ENCODE results near the gene SIDT1.
A peak's percentile ranks its signal among the peaks of the same experiment; 100 is the strongest.

Gene SIDT1

GRCh38 chr3:113606539-113607218 is 74.3 kb downstream of the SIDT1 start:
- DNase-seq (ENCODE audit: low spot score in 2 of 2) = peak in 1 of 2 donors; percentile 38
- peak overlapping the region; percentile 41 for H3K27ac Mint-ChIP-seq (ENCODE audit: low read depth)
- ATAC-seq (replicated peaks; ENCODE audit: extremely low read depth, poor library complexity, severe bottlenecking) = peak; percentile 93
- H3K9me3 Mint-ChIP-seq = no peaks in the 10 kb centered on the region
- H3K36me3 Mint-ChIP-seq (ENCODE audit: insufficient read depth) = peaks cover 60% of the 10 kb centered on the region
- no peak overlapping the region for H3K4me3 Mint-ChIP-seq
- H3K4me1 Mint-ChIP-seq = peaks cover 18% of the 10 kb centered on the region
- no peaks in the 10 kb centered on the region for H3K27me3 Mint-ChIP-seq

- DNase-seq (ENCODE audit: low spot score in 2 of 2) = no peak
- Mint-ChIP-seq H3K4me1 (peaks cover 18% of the 10 kb centered on the region), H3K27me3 (no peaks in the 10 kb centered on the region), H3K27ac (ENCODE audit: low read depth) (peak overlapping the region; percentile 41), H3K36me3 (ENCODE audit: insufficient read depth) (peaks cover 61% of the 10 kb centered on the region), H3K9me3 (no peaks in the 10 kb centered on the region), H3K4me3 (no peak overlapping the region)
- ATAC-seq (replicated peaks; ENCODE audit: extremely low read depth, poor library complexity, severe bottlenecking) = peak; percentile 7
These were observed 74.9 kb downstream of the SIDT1 start for GRCh38 chr3:113607219-113607596.

GRCh38 chr3:113614402-113614801 is 82.0 kb downstream of the SIDT1 start:
- no peak for DNase-seq (ENCODE audit: low spot score in 2 of 2)
- H3K4me3 Mint-ChIP-seq = no peak overlapping the region
- no peak for ATAC-seq (replicated peaks; ENCODE audit: extremely low read depth, poor library complexity, severe bottlenecking)
- no peaks in the 10 kb centered on the region for H3K4me1 Mint-ChIP-seq
- H3K27me3 Mint-ChIP-seq = no peaks in the 10 kb centered on the region
- no peak overlapping the region for H3K27ac Mint-ChIP-seq (ENCODE audit: low read depth)
- H3K9me3 Mint-ChIP-seq = no peaks in the 10 kb centered on the region
- peaks cover 48% of the 10 kb centered on the region for H3K36me3 Mint-ChIP-seq (ENCODE audit: insufficient read depth)

- no peak overlapping the region for H3K27ac Mint-ChIP-seq (ENCODE audit: low read depth)
- no peak for DNase-seq (ENCODE audit: low spot score in 2 of 2)
- no peak for ATAC-seq (replicated peaks; ENCODE audit: extremely low read depth, poor library complexity, severe bottlenecking)
- H3K4me3 Mint-ChIP-seq = no peak overlapping the region
- no peaks in the 10 kb centered on the region for H3K4me1 Mint-ChIP-seq
- H3K36me3 Mint-ChIP-seq (ENCODE audit: insufficient read depth) = peaks cover 46% of the 10 kb centered on the region
- no peaks in the 10 kb centered on the region for H3K27me3 Mint-ChIP-seq
- no peaks in the 10 kb centered on the region for H3K9me3 Mint-ChIP-seq
These were observed 83.6 kb downstream of the SIDT1 start for GRCh38 chr3:113615976-113616375.

GRCh38 chr3:113617726-113618125 is 85.4 kb downstream of the SIDT1 start:
- Mint-ChIP-seq H3K27me3 (no peaks in the 10 kb centered on the region), H3K4me1 (no peaks in the 10 kb centered on the region), H3K27ac (ENCODE audit: low read depth) (no peak overlapping the region), H3K9me3 (no peaks in the 10 kb centered on the region), H3K4me3 (no peak overlapping the region), H3K36me3 (ENCODE audit: insufficient read depth) (peaks cover 43% of the 10 kb centered on the region)
- ATAC-seq (replicated peaks; ENCODE audit: extremely low read depth, poor library complexity, severe bottlenecking) (no peak), DNase-seq (ENCODE audit: low spot score in 2 of 2) (no peak)

DNA sequence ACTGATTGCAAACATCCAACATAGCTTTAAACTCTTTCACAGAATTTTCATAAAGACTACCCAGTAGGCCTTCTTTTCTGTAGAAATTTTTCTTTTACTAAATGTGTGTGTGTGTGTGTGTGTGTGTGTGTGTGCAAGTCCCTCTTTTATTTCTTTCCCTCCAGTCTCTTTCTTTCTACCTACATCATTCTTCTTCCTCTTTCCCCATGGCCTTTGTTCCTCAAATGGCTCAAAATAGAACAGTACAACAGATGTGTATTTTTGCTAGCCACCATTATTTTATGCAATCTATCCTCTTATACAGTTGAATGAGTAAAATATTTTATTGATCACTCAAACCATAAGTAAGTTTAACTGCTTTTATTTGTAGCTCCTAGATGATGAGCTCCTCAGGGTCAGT is 87.7 kb downstream of the SIDT1 start:
- H3K36me3 Mint-ChIP-seq (ENCODE audit: insufficient read depth) = peaks cover 54% of the 10 kb centered on the region
- H3K27me3 Mint-ChIP-seq = no peaks in the 10 kb centered on the region
- ATAC-seq (replicated peaks; ENCODE audit: extremely low read depth, poor library complexity, severe bottlenecking) (no peak), DNase-seq (ENCODE audit: low spot score in 2 of 2) (no peak)
- H3K27ac Mint-ChIP-seq (ENCODE audit: low read depth) = peak overlapping the region; percentile 52
- no peaks in the 10 kb centered on the region for H3K4me1 Mint-ChIP-seq
- H3K4me3 Mint-ChIP-seq = no peak overlapping the region
- H3K9me3 Mint-ChIP-seq = no peaks in the 10 kb centered on the region

DNA sequence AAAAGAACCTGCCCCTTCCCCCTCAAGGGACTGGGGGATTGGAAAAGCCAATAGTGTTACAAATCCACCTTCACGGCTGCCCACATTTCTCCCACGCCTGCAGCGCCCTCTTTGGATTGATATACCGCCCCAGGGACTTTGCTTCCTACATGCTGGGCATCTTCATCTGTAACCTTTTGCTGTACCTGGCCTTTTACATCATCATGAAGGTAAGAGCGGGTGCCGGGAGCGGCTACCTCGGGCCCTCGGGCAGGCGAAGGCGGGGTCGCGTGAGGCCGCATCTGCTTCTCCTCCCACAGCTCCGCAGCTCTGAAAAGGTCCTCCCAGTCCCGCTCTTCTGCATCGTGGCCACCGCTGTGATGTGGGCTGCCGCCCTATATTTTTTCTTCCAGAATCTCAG is 91.0 kb downstream of the SIDT1 start:
- ATAC-seq (replicated peaks; ENCODE audit: extremely low read depth, poor library complexity, severe bottlenecking) = no peak
- Mint-ChIP-seq H3K27ac (ENCODE audit: low read depth) (no peak overlapping the region), H3K9me3 (no peaks in the 10 kb centered on the region), H3K27me3 (no peaks in the 10 kb centered on the region), H3K36me3 (ENCODE audit: insufficient read depth) (peaks cover 62% of the 10 kb centered on the region), H3K4me3 (no peak overlapping the region), H3K4me1 (no peaks in the 10 kb centered on the region)
- no peak for DNase-seq (ENCODE audit: low spot score in 2 of 2)

DNA sequence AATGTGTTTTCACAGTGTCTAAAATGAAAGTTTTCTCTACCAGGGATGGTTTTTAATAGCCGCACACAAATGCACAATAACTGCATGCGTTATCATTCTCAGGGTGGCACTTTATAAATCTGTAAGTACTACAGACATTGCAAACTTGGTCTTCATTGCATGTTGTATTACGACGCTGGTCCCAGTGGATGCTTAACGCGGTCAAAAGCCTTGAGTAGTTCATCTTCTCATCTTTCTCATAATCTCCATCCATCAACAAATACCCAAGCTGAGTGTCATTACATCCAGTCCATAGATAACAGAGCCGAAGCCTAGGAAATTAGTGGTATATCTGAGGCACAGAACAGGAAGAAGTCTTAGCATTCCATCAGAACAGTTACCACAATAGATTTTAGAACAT is 91.5 kb downstream of the SIDT1 start:
- DNase-seq (ENCODE audit: low spot score in 2 of 2) (no peak), ATAC-seq (replicated peaks; ENCODE audit: extremely low read depth, poor library complexity, severe bottlenecking) (no peak)
- no peak overlapping the region for H3K4me3 Mint-ChIP-seq
- no peaks in the 10 kb centered on the region for H3K4me1 Mint-ChIP-seq
- H3K27ac Mint-ChIP-seq (ENCODE audit: low read depth) = no peak overlapping the region
- peaks cover 64% of the 10 kb centered on the region for H3K36me3 Mint-ChIP-seq (ENCODE audit: insufficient read depth)
- H3K27me3 Mint-ChIP-seq = no peaks in the 10 kb centered on the region
- H3K9me3 Mint-ChIP-seq = no peaks in the 10 kb centered on the region

GRCh38 chr3:113625834-113626233 is 93.5 kb downstream of the SIDT1 start:
- H3K27ac Mint-ChIP-seq (ENCODE audit: low read depth) = peak overlapping the region; percentile 41
- no peak overlapping the region for H3K4me3 Mint-ChIP-seq
- H3K4me1 Mint-ChIP-seq = no peaks in the 10 kb centered on the region
- ATAC-seq (replicated peaks; ENCODE audit: extremely low read depth, poor library complexity, severe bottlenecking) = no peak
- DNase-seq (ENCODE audit: low spot score in 2 of 2) = no peak
- H3K36me3 Mint-ChIP-seq (ENCODE audit: insufficient read depth) = peaks cover 62% of the 10 kb centered on the region
- no peaks in the 10 kb centered on the region for H3K27me3 Mint-ChIP-seq
- no peaks in the 10 kb centered on the region for H3K9me3 Mint-ChIP-seq

- peak overlapping the region; percentile 41 for H3K27ac Mint-ChIP-seq (ENCODE audit: low read depth)
- no peaks in the 10 kb centered on the region for H3K27me3 Mint-ChIP-seq
- H3K4me3 Mint-ChIP-seq = no peak overlapping the region
- no peaks in the 10 kb centered on the region for H3K9me3 Mint-ChIP-seq
- H3K36me3 Mint-ChIP-seq (ENCODE audit: insufficient read depth) = peaks cover 56% of the 10 kb centered on the region
- ATAC-seq (replicated peaks; ENCODE audit: extremely low read depth, poor library complexity, severe bottlenecking) = peak; percentile 43
- H3K4me1 Mint-ChIP-seq = no peaks in the 10 kb centered on the region
- DNase-seq (ENCODE audit: low spot score in 2 of 2) = no peak
These were observed 94.4 kb downstream of the SIDT1 start for GRCh38 chr3:113626503-113627371.

DNA sequence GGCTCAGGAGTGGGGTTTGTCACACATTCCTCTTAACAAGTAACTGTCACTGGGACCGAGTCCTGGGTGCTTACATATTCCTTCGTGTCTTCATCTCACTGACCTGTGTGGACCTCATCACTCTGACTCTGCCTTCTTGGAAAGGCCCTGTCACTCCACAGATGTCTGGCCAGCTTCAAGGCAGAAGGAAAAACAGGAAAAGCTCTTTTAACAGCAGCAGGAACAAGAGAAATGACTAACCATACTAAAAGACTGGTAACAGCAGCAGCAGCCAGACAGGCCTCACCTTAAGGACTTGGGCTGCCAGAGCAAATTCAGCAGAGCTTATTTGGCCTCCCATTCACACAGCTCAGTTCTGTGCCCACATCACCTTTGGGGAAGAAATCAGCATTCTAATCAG is 96.0 kb downstream of the SIDT1 start:
- no peak overlapping the region for H3K27ac Mint-ChIP-seq (ENCODE audit: low read depth)
- H3K9me3 Mint-ChIP-seq = no peaks in the 10 kb centered on the region

GRCh38 chr3:113628788-113629187 is 96.4 kb downstream of the SIDT1 start:
- peaks cover 41% of the 10 kb centered on the region for H3K36me3 Mint-ChIP-seq (ENCODE audit: insufficient read depth)
- no peak overlapping the region for H3K27ac Mint-ChIP-seq (ENCODE audit: low read depth)
- ATAC-seq (replicated peaks; ENCODE audit: extremely low read depth, poor library complexity, severe bottlenecking) = no peak
- no peak for DNase-seq (ENCODE audit: low spot score in 2 of 2)
- no peaks in the 10 kb centered on the region for H3K4me1 Mint-ChIP-seq
- no peaks in the 10 kb centered on the region for H3K27me3 Mint-ChIP-seq
- no peak overlapping the region for H3K4me3 Mint-ChIP-seq
- no peaks in the 10 kb centered on the region for H3K9me3 Mint-ChIP-seq

More for the DNA sequence above, 96.0 kb downstream of the SIDT1 start:
- no peaks in the 10 kb centered on the region for H3K4me1 Mint-ChIP-seq
- no peaks in the 10 kb centered on the region for H3K27me3 Mint-ChIP-seq
- no peak for DNase-seq (ENCODE audit: low spot score in 2 of 2)
- H3K36me3 Mint-ChIP-seq (ENCODE audit: insufficient read depth) = peaks cover 46% of the 10 kb centered on the region
- H3K4me3 Mint-ChIP-seq = no peak overlapping the region
- no peak for ATAC-seq (replicated peaks; ENCODE audit: extremely low read depth, poor library complexity, severe bottlenecking)
